GM19193 (cell line): ENCODE measurements around the gene ZNF726.

Experiments
- POLR2A ChIP-seq: IDR thresholded peaks from 4 replicates; pipeline ENCODE4 v1.6.1; 2011; ENCODE audit not compliant: insufficient read depth, insufficient read length; ENCODE audit errors: extremely low read depth

The ZNF726 gene

GRCh38 chr19:23914402-23915286 lies at the start of gene ZNF726:
TSS of gene ZNF726 (plus strand) at chr19:23914886. CDS start at chr19:23914995, 109 bp downstream.
- TF ChIP-seq POLR2A = peak; percentile 57

GRCh38 chr19:23867895-23868294 lies 46.8 kb upstream of the ZNF726 start:
- TF ChIP-seq POLR2A = no peak

DNA sequence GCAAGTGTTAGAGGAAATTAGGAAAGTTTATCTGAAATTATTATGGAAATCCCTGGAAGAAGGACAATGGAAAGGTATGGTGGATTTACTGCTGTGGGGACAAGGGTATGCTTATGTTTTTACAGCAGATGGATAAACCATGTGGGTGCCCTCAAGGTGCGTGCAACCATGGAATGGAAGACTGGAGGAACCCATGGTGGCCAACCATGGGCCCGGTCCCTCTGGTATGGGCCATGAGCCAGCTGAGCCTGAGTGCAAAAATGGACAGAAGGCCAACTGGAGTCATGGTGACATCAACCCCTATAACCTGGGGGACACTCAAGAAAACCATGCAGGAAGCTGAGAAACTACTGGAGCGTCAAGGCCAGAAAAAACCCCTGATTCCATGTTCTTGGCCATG lies 46.1 kb upstream of the ZNF726 start:
- no peak for TF ChIP-seq POLR2A

- TF ChIP-seq POLR2A = no peak
Observed at GRCh38 chr19:23872282-23872919, 42.3 kb upstream of the ZNF726 start.

DNA sequence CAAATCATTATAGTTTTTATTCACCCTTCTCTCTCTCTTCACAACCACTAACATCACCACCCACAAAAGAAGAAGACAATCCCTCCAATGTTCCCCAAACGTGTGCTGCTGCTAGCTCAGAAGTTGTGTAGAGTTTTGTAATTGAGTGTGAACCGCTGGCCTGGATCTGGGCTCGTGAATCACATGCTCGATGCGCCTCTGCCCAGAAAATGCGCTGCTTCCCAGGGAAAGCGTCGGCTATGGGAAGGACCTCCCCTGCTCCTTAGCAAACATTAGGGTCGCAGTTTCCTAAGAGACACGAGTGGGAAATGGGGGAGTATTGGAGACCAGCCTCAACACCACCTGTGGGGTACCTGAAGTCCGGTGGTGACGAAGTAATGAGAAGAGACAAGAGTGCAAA lies 38.4 kb upstream of the ZNF726 start:
- no peak for TF ChIP-seq POLR2A

DNA sequence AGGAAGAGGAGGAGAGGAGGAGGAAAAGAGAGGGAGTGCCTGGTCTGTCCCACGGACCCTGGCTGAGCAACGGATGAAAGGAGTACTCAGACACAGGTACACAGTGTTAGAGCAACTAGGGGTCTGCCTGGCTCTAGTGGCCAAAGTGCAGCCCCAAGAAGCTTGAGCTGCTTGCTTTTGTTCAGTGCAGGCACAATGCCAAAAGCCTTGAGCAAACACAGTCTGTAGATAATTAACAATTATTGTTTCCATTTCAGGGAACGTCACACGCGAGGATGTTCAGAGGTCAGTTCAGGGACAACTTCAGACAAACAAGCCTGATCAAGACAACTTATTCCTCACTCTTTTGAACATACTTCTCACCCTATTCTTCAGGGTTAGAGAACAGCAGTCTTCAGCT lies 32.2 kb upstream of the ZNF726 start:
- TF ChIP-seq POLR2A = no peak

DNA sequence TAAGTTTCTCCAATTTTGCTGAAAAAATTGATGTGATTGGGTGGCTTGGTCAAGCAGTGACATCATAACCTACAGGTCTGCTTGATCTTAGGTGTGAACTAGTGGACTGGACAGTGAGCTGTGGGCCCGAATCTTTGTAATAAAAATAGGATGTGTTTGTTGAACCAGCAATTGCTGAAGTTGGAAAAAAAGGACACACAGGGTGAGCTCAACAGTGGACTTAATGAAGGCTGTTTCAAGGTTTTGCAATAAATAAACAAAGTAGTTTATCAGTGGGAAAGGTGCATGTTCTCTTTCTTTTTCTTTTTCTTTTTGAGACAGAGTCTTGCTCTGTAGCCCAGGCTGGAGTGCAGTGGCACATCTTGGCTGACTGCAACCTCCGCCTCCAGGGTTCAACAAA lies 30.3 kb upstream of the ZNF726 start:
- TF ChIP-seq POLR2A = no peak

- TF ChIP-seq POLR2A = no peak
Observed at GRCh38 chr19:23887642-23888041, 27.0 kb upstream of the ZNF726 start.

GRCh38 chr19:23896912-23897311 lies 17.8 kb upstream of the ZNF726 start:
- no peak for TF ChIP-seq POLR2A

DNA sequence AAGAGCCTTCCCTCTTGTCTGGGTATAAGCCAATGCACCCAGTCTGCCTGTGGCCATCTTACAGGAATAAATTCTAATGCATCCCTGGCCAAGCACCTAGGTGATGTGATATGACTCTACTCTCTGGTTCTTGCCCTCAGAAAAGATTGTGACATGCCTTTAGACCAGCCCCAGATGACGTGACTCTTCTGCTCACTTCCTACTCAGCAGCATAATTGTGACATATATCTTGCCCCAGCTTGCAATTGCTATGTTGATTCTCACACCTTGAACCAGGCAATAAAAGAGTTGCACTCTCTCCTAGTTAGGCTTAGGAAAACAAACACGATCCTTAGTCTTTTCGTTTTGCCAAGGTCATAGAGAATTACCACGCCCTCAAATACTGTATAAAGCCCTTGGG lies 13.3 kb upstream of the ZNF726 start:
- TF ChIP-seq POLR2A = no peak

GRCh38 chr19:23904406-23904805 lies 10.3 kb upstream of the ZNF726 start:
- no peak for TF ChIP-seq POLR2A

GRCh38 chr19:23905771-23906170 lies 8.9 kb upstream of the ZNF726 start:
- TF ChIP-seq POLR2A = no peak

- TF ChIP-seq POLR2A = no peak
Observed at GRCh38 chr19:23906835-23907234, 7.9 kb upstream of the ZNF726 start.

GRCh38 chr19:23908165-23908564 lies 6.5 kb upstream of the ZNF726 start:
- TF ChIP-seq POLR2A = no peak

GRCh38 chr19:23909222-23909621 lies 5.5 kb upstream of the ZNF726 start:
- TF ChIP-seq POLR2A = no peak

DNA sequence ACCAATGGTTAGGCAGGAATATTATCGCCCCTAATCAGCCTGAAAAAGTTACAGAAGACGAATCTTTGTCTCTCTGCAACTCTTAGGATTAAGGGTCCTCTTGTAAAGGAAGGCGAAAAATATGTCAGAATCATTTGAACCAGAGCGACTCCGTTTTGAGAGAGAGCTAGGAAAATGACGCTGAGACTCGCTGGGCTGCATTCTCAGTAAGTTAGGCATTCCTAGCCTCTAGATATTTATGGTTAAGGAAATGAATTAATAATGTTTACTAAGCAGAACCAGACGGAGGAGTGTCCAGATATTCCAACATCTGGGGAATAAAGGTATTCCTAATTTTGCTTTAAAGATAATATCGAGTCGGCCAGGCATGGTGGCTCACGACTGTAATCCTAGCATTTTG lies 755 bp upstream of the ZNF726 start:
- TF ChIP-seq POLR2A = no peak
